CD4-positive, alpha-beta T cell treated with Interleukin-6 at 100 ng/mL for 8 hours (primary cell): ENCODE measurements around the gene SPATA25.
A peak's percentile ranks its signal among the peaks of the same experiment; 100 is the strongest.
"Not testable (repeated sequence)": the region's sequence is repeated elsewhere in the genome, so short reads cannot be mapped to it uniquely, and the experiment has no call there.

Source experiments
- DNase-seq: peaks from one replicate; pipeline ENCODE4 v3.0.0-alpha.2; 2020; ENCODE audit warnings: mixed read lengths, low spot score

The SPATA25 gene

GRCh38 chr20:45892828-45893500 lies 5.5 kb upstream of the SPATA25 start:
- DNase-seq, result peak; percentile 33

- DNase-seq, result no peak
Measured at GRCh38 chr20:45892049-45892825, 4.8 kb upstream of the SPATA25 start.

GRCh38 chr20:45890985-45891983 lies 3.9 kb upstream of the SPATA25 start, which contains the start of the genes CTSA and NEURL2:
Gene CTSA, plus strand, starts transcription at chr20:45891335. Its CDS starts 234 bp downstream, at chr20:45891569.
Gene NEURL2, minus strand, starts transcription at chr20:45891208. Its CDS starts 217 bp downstream, at chr20:45890991.
- DNase-seq, result peak; percentile 81

- peak; percentile 25 for DNase-seq
Measured at GRCh38 chr20:45890077-45890984, 2.9 kb upstream of the SPATA25 start.

GRCh38 chr20:45888681-45889080 lies 1.3 kb upstream of the SPATA25 start:
- DNase-seq, result no peak

- DNase-seq, result no peak
Measured at GRCh38 chr20:45886590-45887345, 654 bp downstream of the SPATA25 start.

GRCh38 chr20:45883100-45883469 lies 4.3 kb downstream of the SPATA25 start:
- no peak for DNase-seq

GRCh38 chr20:45882469-45883099 lies 4.8 kb downstream of the SPATA25 start:
- DNase-seq, result no peak

- peak; percentile 98 for DNase-seq
Measured at GRCh38 chr20:45880988-45881788, 6.2 kb downstream of the SPATA25 start, which contains the start of gene ZSWIM1. Gene ZSWIM1, plus strand, starts transcription at chr20:45881227. Its CDS starts 1,366 bp downstream, at chr20:45882593.

- no peak for DNase-seq
Measured at GRCh38 chr20:45878076-45878761, 9.2 kb downstream of the SPATA25 start.

GRCh38 chr20:45874576-45874975 lies 12.8 kb downstream of the SPATA25 start:
- no peak for DNase-seq

- DNase-seq, result not testable (repeated sequence)
Measured at GRCh38 chr20:45874104-45874481, 13.3 kb downstream of the SPATA25 start.

GRCh38 chr20:45873409-45874103 lies 13.9 kb downstream of the SPATA25 start:
- no peak for DNase-seq

- DNase-seq, result no peak
Measured at GRCh38 chr20:45872626-45873025, 14.8 kb downstream of the SPATA25 start.

- no peak for DNase-seq
Measured at GRCh38 chr20:45867819-45868176, 19.6 kb downstream of the SPATA25 start.

- DNase-seq, result no peak
Measured at GRCh38 chr20:45867136-45867818, 20.1 kb downstream of the SPATA25 start.

- no peak for DNase-seq
Measured at GRCh38 chr20:45866454-45866853, 21.0 kb downstream of the SPATA25 start.
